HEK293 (cell line): ENCODE measurements around the gene GLCCI1.

Source experiments
- CTCF ChIA-PET: fragments of 350-600 bp; formaldehyde crosslinking; extraction: SDS; loops from one replicate; lab custom pipeline; 2021; ENCODE audit warnings: antibody characterized with exemption; lab: Yijun Ruan, JAX
- POLR2A ChIA-PET: fragments of 300-600 bp; formaldehyde crosslinking; extraction: SDS; loops from one replicate; lab custom pipeline; 2020; ENCODE audit warnings: antibody characterized with exemption, inconsistent platforms; lab: Yijun Ruan, JAX
- H3K27ac ChIP-seq: fragments of 200-500 bp; sonication (Bioruptor generic); 2 replicates; pipeline ENCODE4 v1.5.1; 2014; ENCODE audit warnings: low read depth, low read length, control low read depth, inconsistent platforms; ENCODE audit errors: extremely low read depth
- H3K36me3 ChIP-seq, 2 experiments: fragments of 200-500 bp in 1 of 2; sonication (Bioruptor generic) in 1 of 2; 1 replicate in 1 of 2; 2 replicates in 1 of 2; pipeline ENCODE4 v1.5.1; 2014 to 2017; ENCODE audit warnings: inconsistent platforms in 2 of 2, low read length in 2 of 2; ENCODE audit not compliant: control insufficient read depth in 2 of 2, insufficient read depth in 1 of 2
- H3K4me1 ChIP-seq: fragments of 200-500 bp; sonication (Bioruptor generic); 2 replicates; pipeline ENCODE4 v1.5.1; 2014; ENCODE audit warnings: mild to moderate bottlenecking, low read length, inconsistent platforms; ENCODE audit not compliant: control insufficient read depth, insufficient read depth
- H3K4me3 ChIP-seq: 2 replicates; pipeline ENCODE4 v1.5.1; 2011; ENCODE audit warnings: low read depth, mild to moderate bottlenecking, control low read depth, low read length, moderate library complexity
- H3K9me3 ChIP-seq: fragments of 200-500 bp; sonication (Bioruptor generic); 2 replicates; pipeline ENCODE4 v1.5.1; 2014; ENCODE audit warnings: low read depth, low read length, inconsistent platforms; ENCODE audit not compliant: control insufficient read depth, insufficient read depth
- BCL11A ChIP-seq: fragments of 450-650 bp; formaldehyde crosslinking; IDR thresholded peaks from 2 replicates; pipeline ENCODE4 v1.5.1; 2016; ENCODE audit warnings: low read depth, missing biosample characterization, missing genetic modification characterization
- EGR2 ChIP-seq: fragments of 450-650 bp; formaldehyde crosslinking; IDR thresholded peaks from 2 replicates; pipeline ENCODE4 v1.5.1; 2016; ENCODE audit warnings: low read depth, missing biosample characterization, missing genetic modification characterization
- KLF8 ChIP-seq: fragments of 450-650 bp; formaldehyde crosslinking; IDR thresholded peaks from 2 replicates; pipeline ENCODE4 v1.5.1; 2016; ENCODE audit warnings: missing biosample characterization, missing genetic modification characterization
- MZF1 ChIP-seq: fragments of 450-650 bp; formaldehyde crosslinking; IDR thresholded peaks from 2 replicates; pipeline ENCODE4 v1.5.1; 2017; ENCODE audit warnings: missing biosample characterization, missing genetic modification characterization, borderline replicate concordance
- OSR2 ChIP-seq: fragments of 450-650 bp; formaldehyde crosslinking; IDR thresholded peaks from 2 replicates; pipeline ENCODE4 v1.5.1; 2016; ENCODE audit warnings: missing biosample characterization, missing genetic modification characterization
- RBAK ChIP-seq: fragments of 450-650 bp; formaldehyde crosslinking; IDR thresholded peaks from 2 replicates; pipeline ENCODE4 v1.5.1; 2016; ENCODE audit warnings: missing biosample characterization, missing genetic modification characterization
- SP3 ChIP-seq: fragments of 450-650 bp; formaldehyde crosslinking; IDR thresholded peaks from 2 replicates; pipeline ENCODE4 v1.5.1; 2016; ENCODE audit warnings: missing biosample characterization, missing genetic modification characterization
- ZBTB17 ChIP-seq: fragments of 450-650 bp; formaldehyde crosslinking; IDR thresholded peaks from 2 replicates; pipeline ENCODE4 v1.5.1; 2016; ENCODE audit warnings: missing biosample characterization, missing genetic modification characterization
- ZFP3 ChIP-seq: fragments of 450-650 bp; formaldehyde crosslinking; IDR thresholded peaks from 2 replicates; pipeline ENCODE4 v1.5.1; 2016; ENCODE audit warnings: low read depth, missing biosample characterization, missing genetic modification characterization
- ZNF121 ChIP-seq: fragments of 450-650 bp; formaldehyde crosslinking; IDR thresholded peaks from 2 replicates; pipeline ENCODE4 v1.5.1; 2016; ENCODE audit warnings: missing biosample characterization, missing genetic modification characterization
- ZNF138 ChIP-seq: fragments of 450-650 bp; formaldehyde crosslinking; IDR thresholded peaks from 2 replicates; pipeline ENCODE4 v1.5.1; 2016; ENCODE audit warnings: missing biosample characterization, missing genetic modification characterization, borderline replicate concordance
- ZNF140 ChIP-seq: fragments of 450-650 bp; formaldehyde crosslinking; IDR thresholded peaks from 2 replicates; pipeline ENCODE4 v1.5.1; 2016; ENCODE audit warnings: missing biosample characterization, missing genetic modification characterization
- ZNF16 ChIP-seq: fragments of 450-650 bp; formaldehyde crosslinking; IDR thresholded peaks from 2 replicates; pipeline ENCODE4 v1.5.1; 2016; ENCODE audit warnings: low read depth, missing biosample characterization, missing genetic modification characterization
- ZNF202 ChIP-seq: fragments of 450-650 bp; formaldehyde crosslinking; IDR thresholded peaks from 2 replicates; pipeline ENCODE4 v1.5.1; 2016; ENCODE audit warnings: missing biosample characterization, missing genetic modification characterization, borderline replicate concordance
- ZNF223 ChIP-seq: fragments of 450-650 bp; formaldehyde crosslinking; IDR thresholded peaks from 2 replicates; pipeline ENCODE4 v1.5.1; 2016; ENCODE audit warnings: missing biosample characterization, missing genetic modification characterization
- ZNF391 ChIP-seq: fragments of 450-650 bp; formaldehyde crosslinking; IDR thresholded peaks from 2 replicates; pipeline ENCODE4 v1.5.1; 2016; ENCODE audit warnings: low read depth, missing biosample characterization, missing genetic modification characterization, borderline replicate concordance
- ZNF521 ChIP-seq: fragments of 450-650 bp; formaldehyde crosslinking; IDR thresholded peaks from 2 replicates; pipeline ENCODE4 v1.5.1; 2017; ENCODE audit warnings: missing biosample characterization, mild to moderate bottlenecking, missing genetic modification characterization
- ZNF544 ChIP-seq: fragments of 450-650 bp; formaldehyde crosslinking; IDR thresholded peaks from 2 replicates; pipeline ENCODE4 v1.5.0; 2017; ENCODE audit warnings: missing biosample characterization, missing genetic modification characterization
- ZNF621 ChIP-seq: fragments of 450-650 bp; formaldehyde crosslinking; IDR thresholded peaks from 2 replicates; pipeline ENCODE4 v1.5.1; 2017; ENCODE audit warnings: missing biosample characterization, missing genetic modification characterization
- ZNF624 ChIP-seq: fragments of 450-650 bp; formaldehyde crosslinking; IDR thresholded peaks from 2 replicates; pipeline ENCODE4 v1.5.1; 2017; ENCODE audit warnings: missing biosample characterization, missing genetic modification characterization
- ZNF660 ChIP-seq: fragments of 450-650 bp; IDR thresholded peaks from 2 replicates; pipeline ENCODE4 v1.5.1; 2018; ENCODE audit warnings: missing biosample characterization, mild to moderate bottlenecking, missing genetic modification characterization
- ZNF76 ChIP-seq: fragments of 450-650 bp; formaldehyde crosslinking; IDR thresholded peaks from 2 replicates; pipeline ENCODE4; 2016; ENCODE audit warnings: low read depth, missing biosample characterization, missing genetic modification characterization, borderline replicate concordance
- TF ChIP-seq, protein P1 (sequence below): fragments of 450-650 bp; formaldehyde crosslinking; conservative IDR thresholded peaks from 2 replicates; pipeline ENCODE4 v1.5.1; 2016; ENCODE audit warnings: low read depth, missing biosample characterization, missing genetic modification characterization
- TF ChIP-seq, protein P2 (sequence below): fragments of 450-650 bp; formaldehyde crosslinking; IDR thresholded peaks from 2 replicates; pipeline ENCODE4 v1.5.1; 2017; ENCODE audit warnings: missing biosample characterization, missing genetic modification characterization

The GLCCI1 gene

DNA sequence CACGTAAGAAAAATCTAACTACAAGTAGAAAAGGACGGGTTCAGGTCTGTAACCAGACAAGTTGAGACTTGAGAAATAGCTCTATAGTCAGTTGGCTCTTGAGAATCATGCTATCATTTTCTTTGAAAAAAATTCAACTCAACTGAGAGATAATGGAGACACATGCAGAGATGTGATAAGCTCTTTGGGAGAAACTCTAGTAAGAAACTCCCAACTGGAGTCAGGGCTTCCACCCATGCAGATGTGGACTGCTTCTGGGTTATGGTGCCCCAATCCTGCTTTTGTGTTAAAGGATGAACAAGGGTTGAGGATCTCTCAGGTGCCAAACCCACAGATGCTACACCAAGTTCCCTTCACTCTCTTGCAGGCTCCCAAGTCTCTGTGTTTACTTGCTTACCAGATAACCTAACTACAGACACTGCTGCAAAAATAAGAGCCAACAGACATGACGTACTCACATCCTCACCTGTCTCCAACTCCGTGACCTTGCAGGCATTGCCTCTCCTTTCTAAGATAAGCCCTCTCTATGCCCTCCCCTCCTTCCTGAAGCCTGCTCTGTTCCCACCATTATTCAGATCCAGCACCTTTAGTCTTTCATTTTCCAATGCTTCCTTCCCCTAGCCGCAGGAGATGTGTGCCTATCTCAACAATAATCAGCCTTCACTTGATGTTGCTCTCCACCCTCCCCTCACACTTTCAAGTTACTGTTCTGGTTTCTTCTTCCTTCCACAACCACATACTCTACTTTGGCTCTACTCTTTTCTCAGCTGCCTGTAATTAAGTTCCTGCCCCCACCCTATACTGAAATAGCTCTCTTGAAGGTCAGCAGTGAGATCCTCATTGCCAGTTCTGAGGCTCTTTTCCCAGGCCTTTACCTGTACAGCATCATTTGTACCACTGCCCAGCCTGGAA lies 163.4 kb downstream of the GLCCI1 start:
- Histone ChIP-seq H3K9me3 (no peaks in the 10 kb centered on the region), H3K36me3 (no peaks in the 10 kb centered on the region), H3K4me3 (no peak overlapping the region), H3K27ac (no peak overlapping the region), H3K4me1 (no peaks in the 10 kb centered on the region)
- CTCF ChIA-PET, result no interaction called here
- TF ChIP-seq ZNF202 (tag by site-specific recombination) (no peak), ZNF391 (tag by site-specific recombination) (no peak), KLF8 (tag by site-specific recombination) (no peak), BCL11A (tag by site-specific recombination) (no peak), ZFP3 (tag by site-specific recombination) (no peak), ZNF138 (tag by site-specific recombination) (no peak), MZF1 (tag by site-specific recombination) (no peak), ZNF121 (no peak), ZNF660 (tag by site-specific recombination) (no peak), EGR2 (no peak), OSR2 (tag by site-specific recombination) (no peak), ZNF16 (tag by site-specific recombination) (no peak), ZNF223 (tag by site-specific recombination) (no peak)
- POLR2A ChIA-PET, result no interaction called here

DNA sequence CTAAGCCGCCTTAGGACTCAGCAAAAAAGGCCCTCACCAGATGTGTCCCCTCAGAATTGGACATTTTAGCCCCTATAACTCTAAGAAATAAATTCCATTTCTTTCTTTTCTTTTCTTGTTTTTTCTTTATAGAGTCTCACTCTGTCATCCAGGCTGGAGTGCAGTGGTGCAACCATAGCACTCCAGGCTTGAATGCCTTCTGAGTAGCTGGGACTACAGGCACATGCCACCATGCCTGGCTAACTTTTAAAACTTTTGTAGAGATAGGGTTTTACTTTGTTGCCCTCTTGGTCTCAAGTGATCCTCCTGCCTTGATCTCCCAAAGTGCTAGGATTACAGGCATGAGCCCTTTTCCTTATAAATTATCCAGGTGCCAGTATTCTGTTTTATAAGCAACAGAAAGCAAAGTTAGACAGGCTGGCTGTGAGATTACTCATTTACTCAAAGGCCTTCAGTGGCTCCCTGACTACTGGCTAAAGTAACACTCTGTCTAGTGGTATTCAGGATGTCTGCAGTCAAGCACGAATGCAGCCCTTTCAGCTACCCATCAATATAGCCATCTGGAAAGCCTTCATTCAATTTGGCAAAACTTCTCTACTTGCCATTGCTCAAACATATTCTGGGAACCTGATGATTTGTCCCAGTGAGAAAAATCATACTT lies 164.7 kb downstream of the GLCCI1 start:
- Histone ChIP-seq H3K36me3 (no peaks in the 10 kb centered on the region), H3K4me1 (no peaks in the 10 kb centered on the region), H3K9me3 (no peaks in the 10 kb centered on the region), H3K27ac (no peak overlapping the region), H3K4me3 (no peak overlapping the region)
- ChIA-PET CTCF (no interaction called here), POLR2A (no interaction called here)
- no peak for TF ChIP-seq ZNF621 (tag by site-specific recombination)
- no peak for TF ChIP-seq ZBTB17 (tag by site-specific recombination)
- TF ChIP-seq SP3 (tag by site-specific recombination), result no peak
- TF ChIP-seq, protein P1, sequence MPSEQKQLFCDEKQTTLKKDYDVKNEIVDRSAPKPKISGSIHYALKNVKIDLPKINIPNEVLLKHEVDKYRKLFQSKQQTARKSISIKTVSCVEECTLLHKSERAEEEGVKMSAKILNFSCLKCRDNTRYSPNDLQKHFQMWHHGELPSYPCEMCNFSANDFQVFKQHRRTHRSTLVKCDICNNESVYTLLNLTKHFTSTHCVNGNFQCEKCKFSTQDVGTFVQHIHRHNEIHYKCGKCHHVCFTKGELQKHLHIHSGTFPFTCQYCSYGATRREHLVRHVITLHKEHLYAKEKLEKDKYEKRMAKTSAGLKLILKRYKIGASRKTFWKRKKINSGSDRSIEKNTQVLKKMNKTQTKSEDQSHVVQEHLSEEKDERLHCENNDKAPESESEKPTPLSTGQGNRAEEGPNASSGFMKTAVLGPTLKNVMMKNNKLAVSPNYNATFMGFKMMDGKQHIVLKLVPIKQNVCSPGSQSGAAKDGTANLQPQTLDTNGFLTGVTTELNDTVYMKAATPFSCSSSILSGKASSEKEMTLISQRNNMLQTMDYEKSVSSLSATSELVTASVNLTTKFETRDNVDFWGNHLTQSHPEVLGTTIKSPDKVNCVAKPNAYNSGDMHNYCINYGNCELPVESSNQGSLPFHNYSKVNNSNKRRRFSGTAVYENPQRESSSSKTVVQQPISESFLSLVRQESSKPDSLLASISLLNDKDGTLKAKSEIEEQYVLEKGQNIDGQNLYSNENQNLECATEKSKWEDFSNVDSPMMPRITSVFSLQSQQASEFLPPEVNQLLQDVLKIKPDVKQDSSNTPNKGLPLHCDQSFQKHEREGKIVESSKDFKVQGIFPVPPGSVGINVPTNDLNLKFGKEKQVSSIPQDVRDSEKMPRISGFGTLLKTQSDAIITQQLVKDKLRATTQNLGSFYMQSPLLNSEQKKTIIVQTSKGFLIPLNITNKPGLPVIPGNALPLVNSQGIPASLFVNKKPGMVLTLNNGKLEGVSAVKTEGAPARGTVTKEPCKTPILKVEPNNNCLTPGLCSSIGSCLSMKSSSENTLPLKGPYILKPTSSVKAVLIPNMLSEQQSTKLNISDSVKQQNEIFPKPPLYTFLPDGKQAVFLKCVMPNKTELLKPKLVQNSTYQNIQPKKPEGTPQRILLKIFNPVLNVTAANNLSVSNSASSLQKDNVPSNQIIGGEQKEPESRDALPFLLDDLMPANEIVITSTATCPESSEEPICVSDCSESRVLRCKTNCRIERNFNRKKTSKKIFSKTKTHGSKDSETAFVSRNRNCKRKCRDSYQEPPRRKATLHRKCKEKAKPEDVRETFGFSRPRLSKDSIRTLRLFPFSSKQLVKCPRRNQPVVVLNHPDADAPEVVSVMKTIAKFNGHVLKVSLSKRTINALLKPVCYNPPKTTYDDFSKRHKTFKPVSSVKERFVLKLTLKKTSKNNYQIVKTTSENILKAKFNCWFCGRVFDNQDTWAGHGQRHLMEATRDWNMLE, result no peak
- no peak for TF ChIP-seq ZNF624 (tag by site-specific recombination)
- no peak for TF ChIP-seq ZNF521 (tag by site-specific recombination)
- no peak for TF ChIP-seq ZNF544
- TF ChIP-seq ZNF140 (tag by site-specific recombination), result no peak
- TF ChIP-seq, protein P2, sequence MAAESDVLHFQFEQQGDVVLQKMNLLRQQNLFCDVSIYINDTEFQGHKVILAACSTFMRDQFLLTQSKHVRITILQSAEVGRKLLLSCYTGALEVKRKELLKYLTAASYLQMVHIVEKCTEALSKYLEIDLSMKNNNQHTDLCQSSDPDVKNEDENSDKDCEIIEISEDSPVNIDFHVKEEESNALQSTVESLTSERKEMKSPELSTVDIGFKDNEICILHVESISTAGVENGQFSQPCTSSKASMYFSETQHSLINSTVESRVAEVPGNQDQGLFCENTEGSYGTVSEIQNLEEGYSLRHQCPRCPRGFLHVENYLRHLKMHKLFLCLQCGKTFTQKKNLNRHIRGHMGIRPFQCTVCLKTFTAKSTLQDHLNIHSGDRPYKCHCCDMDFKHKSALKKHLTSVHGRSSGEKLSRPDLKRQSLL (tag by site-specific recombination), result no peak
- TF ChIP-seq RBAK (tag by site-specific recombination), result no peak
- no peak for TF ChIP-seq ZNF76 (tag by site-specific recombination)
